ENCODE measurements around the gene SGF29.

DNA sequence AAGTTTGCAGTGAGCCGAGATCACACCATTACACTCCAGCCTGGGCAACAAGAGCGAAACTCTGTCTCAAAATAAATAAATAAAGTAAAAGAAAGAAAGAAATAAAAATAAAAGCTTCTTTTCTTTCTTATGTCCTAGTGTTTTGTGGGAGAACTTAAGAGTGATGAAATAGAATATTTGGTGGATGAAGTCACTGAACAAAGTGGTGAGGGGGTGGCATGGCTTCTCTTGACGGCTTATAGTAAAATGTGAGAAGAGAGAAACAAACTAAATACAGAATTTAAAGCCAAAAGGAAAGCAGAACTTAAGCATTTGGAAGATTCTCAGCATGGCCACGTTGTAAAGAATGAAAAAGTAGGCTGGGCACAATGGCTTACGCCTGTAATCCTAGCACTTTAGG lies 15.3 kb downstream of the SGF29 start:
- TF ChIP-seq, protein P1, sequence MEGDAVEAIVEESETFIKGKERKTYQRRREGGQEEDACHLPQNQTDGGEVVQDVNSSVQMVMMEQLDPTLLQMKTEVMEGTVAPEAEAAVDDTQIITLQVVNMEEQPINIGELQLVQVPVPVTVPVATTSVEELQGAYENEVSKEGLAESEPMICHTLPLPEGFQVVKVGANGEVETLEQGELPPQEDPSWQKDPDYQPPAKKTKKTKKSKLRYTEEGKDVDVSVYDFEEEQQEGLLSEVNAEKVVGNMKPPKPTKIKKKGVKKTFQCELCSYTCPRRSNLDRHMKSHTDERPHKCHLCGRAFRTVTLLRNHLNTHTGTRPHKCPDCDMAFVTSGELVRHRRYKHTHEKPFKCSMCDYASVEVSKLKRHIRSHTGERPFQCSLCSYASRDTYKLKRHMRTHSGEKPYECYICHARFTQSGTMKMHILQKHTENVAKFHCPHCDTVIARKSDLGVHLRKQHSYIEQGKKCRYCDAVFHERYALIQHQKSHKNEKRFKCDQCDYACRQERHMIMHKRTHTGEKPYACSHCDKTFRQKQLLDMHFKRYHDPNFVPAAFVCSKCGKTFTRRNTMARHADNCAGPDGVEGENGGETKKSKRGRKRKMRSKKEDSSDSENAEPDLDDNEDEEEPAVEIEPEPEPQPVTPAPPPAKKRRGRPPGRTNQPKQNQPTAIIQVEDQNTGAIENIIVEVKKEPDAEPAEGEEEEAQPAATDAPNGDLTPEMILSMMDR (IDR thresholded peaks at IDR 0.05), result no peak
- TF ChIP-seq POLR2A (IDR thresholded peaks at IDR 0.05) (no peak), EP300 (IDR thresholded peaks at IDR 0.05) (no peak)
